D721Med (cell line): ENCODE measurements around the gene GOPC.
A peak's percentile ranks its signal among the peaks of the same experiment; 100 is the strongest.

Source experiments
- DNase-seq: peaks from one replicate; pipeline ENCODE4 v3.0.0; 2011; ENCODE audit warnings: low spot score; ENCODE audit not compliant: insufficient read length
- FAIRE-seq: peaks from 2 replicates; lab custom pipeline; 2011; peaks lifted over from hg19 to GRCh38; lab: Jason Lieb, UNC
- CTCF ChIP-seq: IDR thresholded peaks from 2 replicates; pipeline ENCODE4 v1.5.1; 2012; ENCODE audit warnings: mild to moderate bottlenecking, control low read depth; ENCODE audit not compliant: insufficient read depth; ENCODE audit errors: missing control alignments

The GOPC gene

GRCh38 chr6:117557951-117558350 lies 44.4 kb downstream of the GOPC start:
- no peak for DNase-seq
- FAIRE-seq = no peak
- TF ChIP-seq CTCF = no peak

- DNase-seq = no peak
- TF ChIP-seq CTCF = peak; percentile 74
- FAIRE-seq = no peak
These were observed 46.3 kb downstream of the GOPC start for GRCh38 chr6:117555882-117556498.

GRCh38 chr6:117555262-117555849 lies 47.0 kb downstream of the GOPC start:
- DNase-seq (no peak), FAIRE-seq (no peak)
- TF ChIP-seq CTCF = no peak

- no peak for FAIRE-seq
- no peak for DNase-seq
- TF ChIP-seq CTCF = no peak
These were observed 49.2 kb downstream of the GOPC start for GRCh38 chr6:117553142-117553541.

- no peak for FAIRE-seq
- no peak for TF ChIP-seq CTCF
- DNase-seq = no peak
These were observed 49.7 kb downstream of the GOPC start for GRCh38 chr6:117552618-117553017.

GRCh38 chr6:117550618-117551242 lies 51.6 kb downstream of the GOPC start:
- no peak for DNase-seq
- TF ChIP-seq CTCF = no peak
- no peak for FAIRE-seq
